ENCODE data around the gene LYST. TPM values are rescaled to one million over a fixed set of nuclear protein-coding genes. Genes with fewer than 3 reads are reported as not detected.

The LYST gene
- total RNA-seq, 4 donors from 2014 or later: 46.8 to 68.4 (median 47.8) TPM

DNA sequence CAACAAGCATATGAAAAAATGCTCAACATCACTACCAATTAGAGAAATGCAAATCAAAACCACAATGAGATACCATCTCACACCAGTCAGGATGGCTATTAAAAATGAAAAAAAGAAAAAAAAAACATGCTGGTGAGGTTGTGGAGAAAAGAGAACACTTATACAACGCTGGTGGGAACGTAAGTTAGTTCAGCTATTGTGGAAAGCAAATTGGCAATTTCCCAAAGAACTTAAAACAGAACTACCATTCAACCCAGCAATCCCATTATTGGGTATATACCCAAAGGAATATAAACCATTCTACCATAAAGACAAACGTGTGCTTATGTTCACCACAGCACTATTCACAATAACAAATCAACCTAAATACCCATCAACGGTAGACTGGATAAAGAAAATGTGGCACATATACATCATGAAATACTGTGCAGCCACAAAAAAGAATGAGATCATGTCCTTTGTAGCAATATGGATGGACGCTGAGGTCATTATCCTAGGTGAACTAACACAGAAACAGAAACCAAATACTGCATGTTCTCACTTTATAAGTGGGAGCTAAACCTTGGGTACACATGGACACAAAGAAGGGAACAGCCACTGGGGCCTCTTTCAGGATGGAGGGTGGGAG lies 49.5 kb downstream of the LYST start:
- no peaks in the 10 kb centered on the region for H3K27me3 ChIP-seq
- no peaks in the 10 kb centered on the region for H3K36me3 ChIP-seq
- no peak overlapping the region for H3K27ac ChIP-seq
- 91 to 95% methylated on average over 5 of the region's 5 CpGs for WGBS, 2 donors
- no peaks in the 10 kb centered on the region for H3K4me1 ChIP-seq
- H3K4me3 ChIP-seq (replicated peaks in 1 of 3): no peak overlapping the region
- DNase-seq: no peak
- TF ChIP-seq, protein P1, sequence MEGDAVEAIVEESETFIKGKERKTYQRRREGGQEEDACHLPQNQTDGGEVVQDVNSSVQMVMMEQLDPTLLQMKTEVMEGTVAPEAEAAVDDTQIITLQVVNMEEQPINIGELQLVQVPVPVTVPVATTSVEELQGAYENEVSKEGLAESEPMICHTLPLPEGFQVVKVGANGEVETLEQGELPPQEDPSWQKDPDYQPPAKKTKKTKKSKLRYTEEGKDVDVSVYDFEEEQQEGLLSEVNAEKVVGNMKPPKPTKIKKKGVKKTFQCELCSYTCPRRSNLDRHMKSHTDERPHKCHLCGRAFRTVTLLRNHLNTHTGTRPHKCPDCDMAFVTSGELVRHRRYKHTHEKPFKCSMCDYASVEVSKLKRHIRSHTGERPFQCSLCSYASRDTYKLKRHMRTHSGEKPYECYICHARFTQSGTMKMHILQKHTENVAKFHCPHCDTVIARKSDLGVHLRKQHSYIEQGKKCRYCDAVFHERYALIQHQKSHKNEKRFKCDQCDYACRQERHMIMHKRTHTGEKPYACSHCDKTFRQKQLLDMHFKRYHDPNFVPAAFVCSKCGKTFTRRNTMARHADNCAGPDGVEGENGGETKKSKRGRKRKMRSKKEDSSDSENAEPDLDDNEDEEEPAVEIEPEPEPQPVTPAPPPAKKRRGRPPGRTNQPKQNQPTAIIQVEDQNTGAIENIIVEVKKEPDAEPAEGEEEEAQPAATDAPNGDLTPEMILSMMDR (IDR thresholded peaks at IDR 0.05): no peak
- no peak for TF ChIP-seq POLR2A (IDR thresholded peaks at IDR 0.05)
- H3K9me3 ChIP-seq: no peaks in the 10 kb centered on the region
- intact Hi-C loops (cut with DNase I): no loop called here

DNA sequence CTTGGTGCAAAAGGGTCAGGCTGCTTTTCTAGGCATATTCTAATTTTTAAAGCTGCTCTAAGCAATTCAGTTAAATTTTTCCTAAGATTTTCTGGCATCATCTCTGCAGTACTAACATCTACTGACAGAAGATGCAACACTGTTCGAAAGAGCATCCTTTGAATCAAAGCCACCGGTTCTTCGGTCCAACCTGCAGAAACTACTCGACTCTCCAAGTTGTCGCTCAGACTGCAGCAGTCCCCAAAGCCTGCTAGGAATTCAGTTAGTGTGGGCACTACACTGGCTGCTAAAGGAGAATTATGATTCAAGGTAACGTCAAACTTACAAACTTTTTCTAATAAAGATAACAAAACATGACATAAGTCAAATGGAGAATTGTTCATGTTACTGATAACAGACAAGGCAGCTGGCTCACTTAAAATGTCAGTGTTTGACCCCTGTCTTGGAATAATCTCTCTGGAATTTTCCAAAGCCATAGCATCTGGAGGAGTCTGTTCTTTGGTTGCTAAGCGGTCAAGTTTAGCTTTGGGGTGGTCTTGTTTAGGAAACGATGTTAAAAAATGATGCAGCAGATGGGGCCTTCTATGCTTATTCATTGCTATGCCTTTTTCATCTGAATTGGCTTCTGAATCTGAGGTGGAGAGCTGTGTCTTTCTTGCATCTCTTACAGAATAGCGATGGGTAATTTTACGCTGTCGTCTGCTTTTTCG lies 56.9 kb downstream of the LYST start:
- Histone ChIP-seq H3K36me3 (peaks cover 0 to 8% of the 10 kb centered on the region in 2 donors), H3K9me3 (no peaks in the 10 kb centered on the region), H3K4me1 (no peaks in the 10 kb centered on the region), H3K27ac (no peak overlapping the region), H3K27me3 (no peaks in the 10 kb centered on the region), H3K4me3 (replicated peaks in 1 of 3) (no peak overlapping the region)
- intact Hi-C loops (cut with DNase I): no loop called here
- TF ChIP-seq POLR2A (IDR thresholded peaks at IDR 0.05): no peak
- TF ChIP-seq, protein P1 (IDR thresholded peaks at IDR 0.05): no peak
- DNase-seq: no peak
- 88 to 89% methylated on average over 12 of the region's 12 CpGs for WGBS, 2 donors

DNA sequence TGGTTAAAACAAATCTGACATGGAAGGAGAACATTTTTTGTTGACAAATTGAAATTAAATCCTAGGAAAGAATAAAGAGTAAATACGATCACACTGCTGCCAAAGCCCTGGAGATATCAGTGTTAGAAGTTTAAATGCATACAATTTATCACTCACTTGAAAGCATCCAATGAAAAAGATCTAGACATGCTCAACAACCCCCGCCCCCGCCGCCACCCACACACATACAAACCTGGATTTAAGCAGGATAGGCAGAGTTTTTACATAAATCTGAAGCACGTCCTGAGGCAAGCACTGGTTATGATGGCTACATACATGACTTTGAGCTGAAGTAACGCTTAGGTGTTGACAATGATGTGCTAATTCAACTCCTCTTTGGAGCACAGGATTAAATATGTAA lies 58.5 kb downstream of the LYST start:
- WGBS, 2 donors: 97% methylated on average over 6 of the region's 6 CpGs
- TF ChIP-seq, protein P1 (IDR thresholded peaks at IDR 0.05): no peak
- TF ChIP-seq POLR2A (IDR thresholded peaks at IDR 0.05): no peak
- no peaks in the 10 kb centered on the region for H3K9me3 ChIP-seq
- no peak for DNase-seq
- no peaks in the 10 kb centered on the region for H3K4me1 ChIP-seq
- no peak overlapping the region for H3K27ac ChIP-seq
- H3K36me3 ChIP-seq: peaks cover 4 to 9% of the 10 kb centered on the region in 2 donors
- intact Hi-C loops (cut with DNase I): no loop called here
- no peaks in the 10 kb centered on the region for H3K27me3 ChIP-seq
- H3K4me3 ChIP-seq (replicated peaks in 1 of 3): no peak overlapping the region

DNA sequence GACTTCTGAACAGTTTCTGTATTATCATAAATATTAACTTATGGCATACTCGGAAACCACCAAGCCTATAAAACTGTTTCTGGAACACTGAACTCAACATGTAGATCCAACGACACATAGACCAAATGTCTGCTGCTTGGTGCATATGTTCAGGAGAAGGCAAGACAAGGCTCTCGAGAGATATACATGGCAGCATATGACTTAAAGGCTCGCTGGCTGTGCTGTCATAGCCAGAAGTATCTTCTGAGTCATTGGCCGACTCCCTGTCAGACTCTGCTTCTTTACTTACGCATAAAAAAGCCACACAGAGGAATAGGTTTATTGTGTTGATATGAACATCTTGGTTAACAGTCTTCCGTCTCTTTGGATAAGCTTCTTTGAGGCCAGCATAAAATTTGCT lies 60.6 kb downstream of the LYST start:
- no peaks in the 10 kb centered on the region for H3K4me1 ChIP-seq
- peaks cover 4 to 9% of the 10 kb centered on the region in 2 donors for H3K36me3 ChIP-seq
- no peak for TF ChIP-seq POLR2A (IDR thresholded peaks at IDR 0.05)
- TF ChIP-seq, protein P1 (IDR thresholded peaks at IDR 0.05): no peak
- 94 to 96% methylated on average over 7 of the region's 7 CpGs for WGBS, 2 donors
- H3K4me3 ChIP-seq (replicated peaks in 1 of 3): no peak overlapping the region
- DNase-seq: no peak
- no peaks in the 10 kb centered on the region for H3K27me3 ChIP-seq
- no peak overlapping the region for H3K27ac ChIP-seq
- H3K9me3 ChIP-seq: no peaks in the 10 kb centered on the region
- intact Hi-C loops (cut with DNase I): no loop called here
